ENCODE data around the gene UBAC2.
"Not testable (repeated sequence)": the region's sequence is repeated elsewhere in the genome, so short reads cannot be mapped to it uniquely, and the experiment has no call there.

Gene UBAC2

DNA sequence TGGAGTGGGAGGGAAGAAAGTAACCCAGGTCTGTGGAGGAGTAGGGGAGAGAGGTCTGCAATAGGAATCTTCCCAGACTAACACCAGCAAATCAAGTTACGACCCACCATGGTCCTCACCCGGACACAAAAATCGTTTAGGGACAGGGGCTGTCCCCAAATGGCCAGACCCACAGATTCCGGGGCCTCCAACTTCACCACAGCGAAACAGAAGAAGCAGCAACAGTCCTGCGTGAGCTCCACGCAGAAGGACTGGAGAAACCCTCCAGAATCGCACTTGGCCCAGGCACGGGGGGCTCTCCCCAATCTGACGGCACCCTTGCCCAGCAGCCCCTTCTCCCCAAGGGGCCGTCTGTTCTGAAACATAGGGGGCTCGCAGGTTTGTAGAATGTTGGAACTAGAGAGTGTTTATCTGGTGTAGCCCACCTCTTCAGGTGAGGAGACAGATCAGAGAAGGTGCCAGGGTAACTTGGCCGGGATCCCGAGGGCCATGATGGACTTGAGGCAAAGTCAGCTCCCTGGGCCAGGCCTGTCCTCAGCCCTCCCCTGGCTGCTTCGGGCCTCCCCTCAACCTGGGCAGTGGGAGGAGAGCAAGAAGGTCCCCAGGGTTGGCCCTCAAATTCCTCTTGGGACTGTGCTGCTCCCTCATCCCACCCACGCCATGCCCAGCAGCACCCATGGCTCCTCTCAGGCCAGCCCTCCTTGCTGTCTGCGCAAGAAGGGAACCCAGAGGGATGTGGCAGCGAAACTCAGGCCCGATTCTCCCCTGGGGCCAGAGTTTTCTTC is 189.1 kb downstream of the UBAC2 start:
- DNase-seq (ENCODE audit: extremely low spot score), result no peak
- CTCF ChIA-PET, result interaction anchor here (0.7 to 23.0 kb wide), 10 partner anchors 19 to 266 kb away, joined by 3 to 450 read pairs (median 9); partner anchors contain the start of gene TM9SF2
- TF ChIP-seq, protein P1, sequence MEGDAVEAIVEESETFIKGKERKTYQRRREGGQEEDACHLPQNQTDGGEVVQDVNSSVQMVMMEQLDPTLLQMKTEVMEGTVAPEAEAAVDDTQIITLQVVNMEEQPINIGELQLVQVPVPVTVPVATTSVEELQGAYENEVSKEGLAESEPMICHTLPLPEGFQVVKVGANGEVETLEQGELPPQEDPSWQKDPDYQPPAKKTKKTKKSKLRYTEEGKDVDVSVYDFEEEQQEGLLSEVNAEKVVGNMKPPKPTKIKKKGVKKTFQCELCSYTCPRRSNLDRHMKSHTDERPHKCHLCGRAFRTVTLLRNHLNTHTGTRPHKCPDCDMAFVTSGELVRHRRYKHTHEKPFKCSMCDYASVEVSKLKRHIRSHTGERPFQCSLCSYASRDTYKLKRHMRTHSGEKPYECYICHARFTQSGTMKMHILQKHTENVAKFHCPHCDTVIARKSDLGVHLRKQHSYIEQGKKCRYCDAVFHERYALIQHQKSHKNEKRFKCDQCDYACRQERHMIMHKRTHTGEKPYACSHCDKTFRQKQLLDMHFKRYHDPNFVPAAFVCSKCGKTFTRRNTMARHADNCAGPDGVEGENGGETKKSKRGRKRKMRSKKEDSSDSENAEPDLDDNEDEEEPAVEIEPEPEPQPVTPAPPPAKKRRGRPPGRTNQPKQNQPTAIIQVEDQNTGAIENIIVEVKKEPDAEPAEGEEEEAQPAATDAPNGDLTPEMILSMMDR (IDR thresholded peaks at IDR 0.05; ENCODE audit: control extremely low read depth, extremely low read depth, low read depth, missing control alignments), result no peak
- POLR2A ChIA-PET, result no interaction called here

DNA sequence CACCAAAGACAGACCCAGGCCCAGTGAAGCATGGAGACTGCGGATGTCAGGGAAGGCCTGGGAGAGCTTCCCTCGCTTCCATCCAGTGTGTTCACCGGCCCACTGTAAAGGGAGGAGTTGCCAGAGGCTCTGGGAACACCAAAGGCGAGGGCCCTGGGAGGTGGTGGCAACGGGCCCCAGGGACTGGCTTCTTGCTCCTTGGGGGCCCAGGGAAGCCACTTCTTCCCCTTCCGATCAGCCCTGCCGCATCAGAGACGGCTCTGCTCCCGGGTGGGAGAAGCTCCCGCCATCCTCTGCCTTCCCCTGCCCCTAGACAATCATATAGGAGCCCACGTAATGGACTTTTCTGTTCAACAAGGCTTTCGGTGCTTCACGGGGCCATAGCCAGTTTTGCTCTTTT is 189.9 kb downstream of the UBAC2 start:
- ChIA-PET POLR2A (no interaction called here), CTCF (interaction anchor here (0.9 to 23.0 kb wide), 5 partner anchors 9 to 122 kb away, joined by 4 to 450 read pairs (median 50); no protein-coding TSS in a partner anchor)
- no peak for DNase-seq (ENCODE audit: extremely low spot score)
- TF ChIP-seq, protein P1 (IDR thresholded peaks at IDR 0.05; ENCODE audit: control extremely low read depth, extremely low read depth, low read depth, missing control alignments), result no peak

DNA sequence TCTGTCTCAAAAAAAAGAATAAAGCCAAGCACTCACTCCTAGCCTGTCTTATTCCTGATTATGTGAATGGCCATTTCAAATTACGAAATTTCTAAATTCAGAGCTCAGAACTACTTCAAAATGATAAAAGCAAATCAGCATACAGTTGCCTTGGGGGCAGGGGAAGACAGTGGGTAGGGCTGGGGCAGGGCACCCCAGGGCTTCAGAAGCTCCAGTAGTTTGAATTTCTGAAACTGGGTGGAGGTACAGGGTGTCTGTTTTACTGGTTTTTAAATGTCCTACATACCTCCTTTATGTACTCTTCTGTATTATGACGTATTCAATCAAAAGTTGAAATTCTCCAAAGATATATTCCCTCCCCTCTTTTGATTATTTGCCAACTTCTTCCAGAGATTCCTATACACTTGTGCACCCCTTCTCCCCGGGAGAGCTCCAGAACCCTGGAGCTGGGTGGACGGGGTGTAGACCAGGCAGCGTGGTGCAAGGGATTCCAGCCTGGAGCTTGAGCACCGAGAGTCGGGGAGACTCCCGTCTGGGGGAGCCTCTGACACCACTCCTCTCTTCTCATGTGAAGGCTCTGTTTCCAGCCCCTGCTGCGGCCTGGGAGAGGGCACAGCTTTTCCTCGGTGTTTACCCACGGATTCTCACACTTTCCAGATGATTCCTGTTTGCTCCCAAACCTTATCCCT is 191.3 kb downstream of the UBAC2 start:
- TF ChIP-seq, protein P1 (IDR thresholded peaks at IDR 0.05; ENCODE audit: control extremely low read depth, extremely low read depth, low read depth, missing control alignments), result no peak
- ChIA-PET POLR2A (interaction anchor here (0.6 kb wide), 1 partner anchor 100 kb away, joined by 3 read pairs; no protein-coding TSS in a partner anchor), CTCF (interaction anchor here (0.9 to 23.0 kb wide), 7 partner anchors 10 to 110 kb away, joined by 3 to 450 read pairs (median 18); partner anchors contain the start of gene TM9SF2)
- DNase-seq (ENCODE audit: extremely low spot score), result no peak

DNA sequence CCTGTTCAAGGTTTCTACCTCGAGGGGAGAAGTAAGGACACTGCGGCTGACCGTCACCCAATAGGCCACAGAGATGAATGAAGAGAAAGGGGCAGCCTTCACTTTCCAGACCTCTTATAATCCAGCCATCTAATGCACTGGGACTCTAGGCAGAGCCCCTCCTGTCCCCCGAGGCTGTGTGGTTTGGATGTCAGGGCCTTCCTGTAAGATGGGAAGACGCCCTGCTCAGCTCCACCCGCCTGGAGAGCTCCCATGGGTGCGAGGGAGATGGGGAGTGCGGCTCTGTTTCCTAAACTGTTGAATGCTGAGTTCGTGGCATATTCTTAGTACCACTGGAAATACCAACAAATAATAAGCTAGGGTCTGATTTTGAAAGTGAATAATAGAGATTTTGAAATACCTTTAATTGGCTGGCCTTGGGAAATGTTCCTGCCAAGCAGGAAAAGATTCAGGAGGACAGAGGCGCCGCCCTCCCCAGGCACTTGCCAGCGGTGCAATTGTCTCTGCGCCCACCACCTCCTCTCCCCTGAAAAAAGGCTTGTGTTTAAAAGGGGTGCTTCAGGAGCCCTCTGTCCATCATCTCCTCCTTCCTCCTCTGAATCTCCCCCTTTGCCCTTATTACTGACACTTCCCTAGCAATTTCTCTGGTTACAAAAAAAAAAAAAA is 191.9 kb downstream of the UBAC2 start:
- POLR2A ChIA-PET, result interaction anchor here (0.6 kb wide), 1 partner anchor 100 kb away, joined by 3 read pairs; no protein-coding TSS in a partner anchor
- no peak for DNase-seq (ENCODE audit: extremely low spot score)
- TF ChIP-seq, protein P1 (IDR thresholded peaks at IDR 0.05; ENCODE audit: control extremely low read depth, extremely low read depth, low read depth, missing control alignments), result no peak
- CTCF ChIA-PET, result interaction anchor here (0.9 to 23.0 kb wide), 6 partner anchors 11 to 123 kb away, joined by 3 to 450 read pairs (median 12); partner anchors contain the start of gene TM9SF2

DNA sequence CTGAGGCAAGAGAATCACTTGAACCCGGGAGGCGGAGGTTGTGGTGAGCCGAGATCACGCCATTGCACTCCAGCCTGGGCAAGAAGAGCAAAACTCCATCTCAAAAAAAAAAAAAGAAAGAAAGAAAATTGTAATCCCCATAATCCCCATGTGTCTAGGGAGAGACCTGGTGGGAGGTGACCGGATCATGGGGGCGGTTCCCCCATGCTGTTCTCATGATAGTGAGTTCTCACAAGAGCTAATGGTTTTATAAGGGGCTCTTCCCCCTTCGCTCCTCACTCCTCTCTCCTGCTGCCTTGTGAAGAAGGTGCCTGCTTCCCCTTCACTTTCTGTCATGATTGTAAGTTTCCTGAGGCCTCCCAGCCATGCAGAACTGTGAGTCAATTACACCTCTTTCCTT is 192.7 kb downstream of the UBAC2 start:
- CTCF ChIA-PET, result interaction anchor here (1.5 to 23.0 kb wide), 3 partner anchors 11 to 124 kb away, joined by 5 to 450 read pairs (median 18); no protein-coding TSS in a partner anchor
- DNase-seq (ENCODE audit: extremely low spot score); POLR2A ChIA-PET: not testable (repeated sequence)

DNA sequence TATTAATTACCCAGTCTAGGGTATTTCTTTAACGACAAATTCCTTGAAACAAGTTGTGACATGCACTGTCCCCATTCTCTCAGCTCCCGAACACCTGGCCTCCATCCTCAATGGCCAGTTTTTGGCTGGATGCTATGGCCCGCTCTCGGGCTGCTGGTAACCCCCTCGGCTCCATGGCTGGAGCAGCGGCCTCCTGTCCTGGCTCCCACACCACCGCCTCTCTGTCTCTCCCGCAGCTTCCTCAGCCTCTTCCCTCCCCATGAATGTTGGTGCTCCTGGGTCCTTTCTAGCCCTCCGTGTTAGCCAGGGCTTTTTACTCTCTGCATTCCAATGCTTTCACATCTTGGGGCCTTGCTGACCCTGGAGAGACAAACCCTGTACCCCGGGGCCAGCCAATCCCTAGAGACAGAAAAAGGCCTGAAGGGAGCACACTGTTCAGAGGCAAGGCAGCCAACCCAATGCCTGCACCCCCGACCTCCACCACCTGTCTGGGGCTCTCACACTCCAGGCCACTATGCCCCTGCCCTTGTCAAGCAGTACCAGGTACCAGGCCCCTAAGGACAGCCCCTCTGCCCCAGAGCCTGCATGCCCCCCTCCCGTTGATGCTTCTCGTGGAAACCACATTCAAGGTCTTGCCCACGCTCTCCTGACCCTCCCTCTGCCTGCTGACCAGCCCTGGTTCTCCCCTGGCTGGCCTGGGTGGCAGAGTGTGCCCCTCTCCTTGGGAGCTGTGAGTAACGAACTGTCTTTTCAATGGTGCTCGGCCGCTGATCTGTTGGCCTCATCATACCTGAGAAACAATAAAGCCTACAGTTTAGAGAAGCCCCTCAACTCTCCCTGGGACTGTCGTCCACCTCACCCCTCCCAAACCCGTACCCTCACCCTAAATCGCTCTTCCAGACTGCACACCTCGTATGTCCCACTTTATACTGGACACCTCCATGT is 193.4 kb downstream of the UBAC2 start:
- DNase-seq (ENCODE audit: extremely low spot score), result no peak
- TF ChIP-seq, protein P1 (IDR thresholded peaks at IDR 0.05; ENCODE audit: control extremely low read depth, extremely low read depth, low read depth, missing control alignments), result no peak
- ChIA-PET POLR2A (no interaction called here), CTCF (interaction anchor here (1.5 to 23.0 kb wide), 4 partner anchors 12 to 125 kb away, joined by 4 to 450 read pairs (median 12); no protein-coding TSS in a partner anchor)
